ENCODE measurements around the gene PCDHGB2. TPM values are rescaled to one million over a fixed set of nuclear protein-coding genes. Genes with fewer than 3 reads are reported as not detected.
"Not testable (repeated sequence)": the region's sequence is repeated elsewhere in the genome, so short reads cannot be mapped to it uniquely, and the experiment has no call there.

The PCDHGB2 gene
- total RNA-seq, 4 donors from 2014 or later: 2.5 to 15.3 (median 4.4) TPM

GRCh38 chr5:141343242-141343952 is 16.4 kb upstream of the PCDHGB2 start, which contains the start of gene PCDHGA3:
Gene PCDHGA3 (plus strand): TSS chr5:141343829. CDS start chr5:141344034, 205 bp downstream.
- ATAC-seq (ENCODE audit: low FRiP score): no peak
- DNase-seq (ENCODE audit: low spot score): no peak
- TF ChIP-seq CTCF (IDR thresholded peaks at IDR 0.05): no peak

- no peak for TF ChIP-seq CTCF (IDR thresholded peaks at IDR 0.05)
- DNase-seq (ENCODE audit: low spot score) (no peak), ATAC-seq (ENCODE audit: low FRiP score) (no peak)
These were observed 15.8 kb upstream of the PCDHGB2 start for GRCh38 chr5:141343953-141344463.

GRCh38 chr5:141345327-141345726 is 14.5 kb upstream of the PCDHGB2 start:
- no peak for TF ChIP-seq CTCF (IDR thresholded peaks at IDR 0.05)
- ATAC-seq (ENCODE audit: low FRiP score): no peak
- no peak for DNase-seq (ENCODE audit: low spot score)

GRCh38 chr5:141346017-141346416 is 13.8 kb upstream of the PCDHGB2 start:
- ATAC-seq (ENCODE audit: low FRiP score); DNase-seq (ENCODE audit: low spot score): not testable (repeated sequence)

- DNase-seq (ENCODE audit: low spot score): no peak
- no peak for ATAC-seq (ENCODE audit: low FRiP score)
These were observed 9.7 kb upstream of the PCDHGB2 start, which contains the start of gene PCDHGB1 for GRCh38 chr5:141349917-141350619. Gene PCDHGB1 (plus strand): TSS chr5:141350099. CDS start chr5:141350261, 162 bp downstream.

GRCh38 chr5:141351591-141351990 is 8.2 kb upstream of the PCDHGB2 start:
- no peak for DNase-seq (ENCODE audit: low spot score)
- TF ChIP-seq CTCF (IDR thresholded peaks at IDR 0.05): no peak
- ATAC-seq (ENCODE audit: low FRiP score): no peak

More at GRCh38 chr5:141349917-141350619, 9.7 kb upstream of the PCDHGB2 start, which contains the start of gene PCDHGB1:
- no peak for TF ChIP-seq CTCF (IDR thresholded peaks at IDR 0.05)

GRCh38 chr5:141354900-141355469 is 4.8 kb upstream of the PCDHGB2 start, which contains the start of gene PCDHGA4:
Gene PCDHGA4 (plus strand): TSS chr5:141355021. CDS start chr5:141355108, 87 bp downstream.
- DNase-seq (ENCODE audit: low spot score) (no peak), ATAC-seq (ENCODE audit: low FRiP score) (no peak)

More at GRCh38 chr5:141354900-141355469, 4.8 kb upstream of the PCDHGB2 start, which contains the start of gene PCDHGA4:
- TF ChIP-seq CTCF (IDR thresholded peaks at IDR 0.05): no peak

Data from omental fat pad (tissue), 4 donors.